PC-3 (cell line): ENCODE data around the gene PLEKHH1. TPM values are rescaled to one million over a fixed set of nuclear protein-coding genes. Genes with fewer than 3 reads are reported as not detected.

ENCODE experiments used
- ATAC-seq: fragments of 200-7000 bp; cut with Tn5 transposase; 2 replicates; pipeline ENCODE4 v1.9.1; 2020; ENCODE audit warnings: mild to moderate bottlenecking, moderate library complexity
- BruUV-seq: library from RNA; stranded (reverse); fragments of 400-500 nt; replicated peaks from 2 replicates; lab custom pipeline; 2021; lab: Mats Ljungman, UMichigan
- CTCF ChIA-PET: fragments of 300-600 bp; sonication (Branson Sonifier 250); formaldehyde crosslinking; loops from one replicate; lab custom pipeline; 2022; ENCODE audit warnings: antibody characterized with exemption; lab: Charles Lee
- POLR2A ChIA-PET: fragments of 300-600 bp; sonication (Branson Sonifier 250); formaldehyde crosslinking; loops from one replicate; lab custom pipeline; 2022; ENCODE audit warnings: antibody characterized with exemption; ENCODE audit not compliant: unreplicated experiment; lab: Charles Lee
- DNase-seq: peaks from one replicate; pipeline ENCODE4 v3.0.0-alpha.2; 2015
- H2AFZ ChIP-seq: fragments of 300-600 bp; sonication (generic); 2 replicates; pipeline ENCODE4 v1.6.0; 2016; ENCODE audit warnings: antibody characterized with exemption, low read length
- H3F3A ChIP-seq: fragments of 300-600 bp; sonication (generic); one replicate; pipeline ENCODE4 v1.6.0; 2017; ENCODE audit warnings: antibody characterized with exemption, low read length, control low read depth, mild to moderate bottlenecking; ENCODE audit not compliant: unreplicated experiment
- H3K27ac ChIP-seq: fragments of 300-600 bp; sonication (generic); 2 replicates; pipeline ENCODE4 v1.5.1; 2016; ENCODE audit warnings: mild to moderate bottlenecking, low read length
- H3K27me3 ChIP-seq: fragments of 300-600 bp; sonication (generic); 2 replicates; pipeline ENCODE4 v1.6.1; 2016; ENCODE audit warnings: low read length, mixed read lengths
- H3K36me3 ChIP-seq: fragments of 300-600 bp; sonication (generic); 2 replicates; pipeline ENCODE4 v1.6.1; 2016; ENCODE audit warnings: low read depth, mixed run types, low read length, mixed read lengths
- H3K4me1 ChIP-seq: fragments of 300-600 bp; sonication (generic); 2 replicates; pipeline ENCODE4 v1.5.1; 2016; ENCODE audit warnings: low read length; ENCODE audit not compliant: insufficient read depth
- H3K4me2 ChIP-seq: fragments of 300-600 bp; sonication (generic); 2 replicates; pipeline ENCODE4 v1.6.0; 2016; ENCODE audit warnings: low read length
- H3K4me3 ChIP-seq: fragments of 300-600 bp; sonication (generic); 2 replicates; pipeline ENCODE4 v1.5.1; 2016; ENCODE audit warnings: mild to moderate bottlenecking, low read length, mixed read lengths
- H3K79me2 ChIP-seq: fragments of 300-600 bp; sonication (generic); 2 replicates; pipeline ENCODE4 v1.6.1; 2017; ENCODE audit warnings: low read length, mixed read lengths
- H3K9ac ChIP-seq: fragments of 300-600 bp; sonication (generic); 2 replicates; pipeline ENCODE4 v1.6.0; 2016; ENCODE audit warnings: mild to moderate bottlenecking, low read length
- H3K9me2 ChIP-seq: fragments of 300-600 bp; sonication (generic); replicated peaks from 2 replicates; pipeline ENCODE4 v1.6.1; 2016; ENCODE audit warnings: mixed run types, low read length, mixed read lengths
- H3K9me3 ChIP-seq: fragments of 300-600 bp; sonication (generic); 2 replicates; pipeline ENCODE4 v1.6.1; 2016; ENCODE audit warnings: low read length, mixed read lengths
- H4K20me1 ChIP-seq: fragments of 300-600 bp; sonication (generic); 2 replicates; pipeline ENCODE4 v1.6.1; 2016; ENCODE audit warnings: low read length, mixed read lengths
- CTCF ChIP-seq: fragments of 300-600 bp; sonication (generic); conservative IDR thresholded peaks from 2 replicates; pipeline ENCODE4 v1.5.1; 2017; ENCODE audit warnings: antibody characterized with exemption, low read depth, mild to moderate bottlenecking, low read length
- EZH2 ChIP-seq: fragments of 300-600 bp; sonication (generic); IDR thresholded peaks from one replicate; pipeline ENCODE4 v1.6.1; 2017; ENCODE audit warnings: antibody characterized with exemption, mild to moderate bottlenecking, low read length; ENCODE audit not compliant: unreplicated experiment
- EZH2phosphoT487 ChIP-seq: fragments of 300-600 bp; sonication (generic); IDR thresholded peaks from 2 replicates; pipeline ENCODE4 v1.6.1; 2018; ENCODE audit warnings: mild to moderate bottlenecking, antibody characterized with exemption, low read length, borderline replicate concordance
- intact Hi-C: fragments of 100-400 bp; cut with micrococcal nuclease; formaldehyde crosslinking; loops from 2 replicates; pipeline ENCODE4 v1.9.0; 2023
- total RNA-seq: library from RNA; depleted of rRNA; stranded (reverse); fragments of >200 nt; gene quantifications from 2 replicates; pipeline ENCODE4 v1.2.3, GENCODE V29; 2014

PLEKHH1 gene
- total RNA-seq, 1 experiment from 2014 or later, result 11.1 TPM

GRCh38 chr14:67487937-67488893, 44.9 kb upstream of the PLEKHH1 start, which contains the start of gene TMEM229B:
TSS of gene TMEM229B (minus strand) at chr14:67488721. CDS start at chr14:67473923, 14,798 bp downstream.
- ChIA-PET POLR2A (no interaction called here), CTCF (no interaction called here)
- no peaks in the 10 kb centered on the region; the same call in 1 of the 2 replicates for H3K27me3 ChIP-seq
- no peaks in the 10 kb centered on the region for H3K79me2 ChIP-seq
- H3K4me2 ChIP-seq, result no peak within 1 kb of the TSS
- H3K4me1 ChIP-seq, result no peaks in the 10 kb centered on the region
- H3K9me3 ChIP-seq, result peaks cover 7% of the 10 kb centered on the region; the same call in 1 of the 2 replicates
- no peaks in the 10 kb centered on the region for H4K20me1 ChIP-seq
- H3K4me3 ChIP-seq, result no peak within 1 kb of the TSS
- no peak for ATAC-seq
- no peak within 1 kb of the TSS for H3K9ac ChIP-seq
- no peaks in the 10 kb centered on the region for H3K9me2 ChIP-seq
- no peak within 1 kb of the TSS for H3K27ac ChIP-seq
- H2AFZ ChIP-seq, result no peak within 1 kb of the TSS
- DNase-seq, result no peak
- BruUV-seq, result no TSS peak
- H3K36me3 ChIP-seq, result no peaks in the 10 kb centered on the region
- intact Hi-C loops, result no loop called here
- TF ChIP-seq EZH2phosphoT487 (no peak), EZH2 (no peak), CTCF (no peak)
- H3F3A ChIP-seq, result no peaks in the 10 kb centered on the region

GRCh38 chr14:67490196-67490595, 42.9 kb upstream of the PLEKHH1 start:
- ChIA-PET CTCF (no interaction called here), POLR2A (no interaction called here)
- intact Hi-C loops, result no loop called here
- ATAC-seq (no peak), DNase-seq (no peak)
- Histone ChIP-seq H3K9me2 (no peaks in the 10 kb centered on the region), H2AFZ (no peak overlapping the region), H4K20me1 (no peaks in the 10 kb centered on the region), H3K27me3 (no peaks in the 10 kb centered on the region; the same call in 1 of the 2 replicates), H3K9ac (no peak overlapping the region), H3K4me1 (no peaks in the 10 kb centered on the region), H3K27ac (no peak overlapping the region), H3F3A (no peaks in the 10 kb centered on the region), H3K36me3 (no peaks in the 10 kb centered on the region), H3K4me3 (no peak overlapping the region), H3K9me3 (peaks cover 16% of the 10 kb centered on the region), H3K79me2 (no peaks in the 10 kb centered on the region), H3K4me2 (no peak overlapping the region)
- TF ChIP-seq EZH2phosphoT487 (no peak), CTCF (no peak), EZH2 (no peak)
- BruUV-seq, result no TSS peak

GRCh38 chr14:67491285-67491684, 41.8 kb upstream of the PLEKHH1 start:
- CTCF ChIA-PET, result no interaction called here
- DNase-seq (no peak), ATAC-seq (no peak)
- H4K20me1 ChIP-seq, result no peaks in the 10 kb centered on the region
- intact Hi-C loops, result no loop called here
- H3K27me3 ChIP-seq, result no peaks in the 10 kb centered on the region; the same call in 1 of the 2 replicates
- no peaks in the 10 kb centered on the region for H3F3A ChIP-seq
- H3K9me3 ChIP-seq, result peaks cover 16% of the 10 kb centered on the region
- H3K4me2 ChIP-seq, result no peak overlapping the region
- H3K36me3 ChIP-seq, result no peaks in the 10 kb centered on the region
- no peaks in the 10 kb centered on the region for H3K4me1 ChIP-seq
- H3K9me2 ChIP-seq, result no peaks in the 10 kb centered on the region
- TF ChIP-seq EZH2, result no peak
- TF ChIP-seq EZH2phosphoT487, result no peak
- TF ChIP-seq CTCF, result no peak
- H3K9ac ChIP-seq, result no peak overlapping the region
- H3K4me3 ChIP-seq, result no peak overlapping the region
- POLR2A ChIA-PET, result no interaction called here
- H2AFZ ChIP-seq, result no peak overlapping the region
- BruUV-seq, result no TSS peak
- no peaks in the 10 kb centered on the region for H3K79me2 ChIP-seq
- H3K27ac ChIP-seq, result no peak overlapping the region
